ENCODE data around the gene CAPG. TPM values are rescaled to one million over a fixed set of nuclear protein-coding genes. Genes with fewer than 3 reads are reported as not detected.

The CAPG gene
- total RNA-seq, 5 donors from 2014 or later (not counting 1 experiment from before 2014, with no cell fraction given): 30.1 to 71.7 (median 41.2) TPM

DNA sequence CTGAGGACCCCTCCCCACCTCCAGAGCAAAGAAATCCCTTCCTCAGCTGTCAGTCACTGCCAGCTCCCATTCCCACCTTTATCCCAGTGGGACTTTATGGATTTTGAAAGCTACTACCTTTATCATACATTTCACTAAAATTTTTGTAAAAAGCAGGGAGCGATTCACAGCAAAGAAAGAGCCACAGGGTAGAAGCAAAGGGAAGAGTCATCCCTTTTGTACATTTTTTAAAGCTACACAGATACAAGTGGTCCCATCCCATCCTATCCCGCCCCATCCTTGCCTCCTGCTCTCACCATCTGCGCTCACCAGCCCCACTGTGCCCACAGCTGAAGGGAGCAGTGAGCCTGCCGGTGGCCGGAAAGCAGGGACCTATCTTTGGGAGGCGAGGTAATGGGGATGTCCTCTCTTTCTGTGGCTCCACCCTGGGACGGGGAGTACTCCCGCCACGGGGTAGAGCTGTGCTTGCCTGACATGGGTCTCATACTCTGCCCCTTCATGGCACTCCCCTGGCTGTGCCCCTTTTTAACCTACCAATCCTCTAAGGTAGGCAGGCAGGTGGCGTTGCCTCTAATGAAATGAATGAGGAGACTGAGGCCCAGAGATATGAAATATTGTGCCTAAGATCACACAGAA lies 21.5 kb upstream of the CAPG start:
- Mint-ChIP-seq H3K4me1 (peaks cover 2 to 10% (median 2%) of the 10 kb centered on the region in 3 donors), H3K36me3 (no peaks in the 10 kb centered on the region), H3K9me3 (no peaks in the 10 kb centered on the region), H3K27ac (no peak overlapping the region), H3K4me3 (no peak overlapping the region), H3K27me3 (no peaks in the 10 kb centered on the region)
- ATAC-seq (replicated peaks in 1 of 4) (no peak), DNase-seq (no peak)
- H3K9me3 ChIP-seq: no peaks in the 10 kb centered on the region
- no peak overlapping the region for H3K27ac ChIP-seq (ENCODE audit: low read length)
- peaks cover 0 to 6% of the 10 kb centered on the region in 2 experiments for H3K4me1 ChIP-seq (ENCODE audit: control insufficient read depth in 1 of 2, extremely low read depth in 1 of 2, insufficient read depth in 2 of 2, low read length in 2 of 2)
- H3K36me3 ChIP-seq (ENCODE audit: control insufficient read depth in 2 of 2, extremely low read depth in 1 of 2, insufficient read depth in 1 of 2, low read length in 1 of 2): no peaks in the 10 kb centered on the region
- 87% methylated on average over 4 of the region's 10 CpGs for WGBS (ENCODE audit: insufficient coverage)
- H3K4me3 ChIP-seq (ENCODE audit: control insufficient read depth in 1 of 2, extremely low read depth in 1 of 2, low read length in 1 of 2): no peak overlapping the region
- POLR2A ChIA-PET: no interaction called here
- peaks cover 0 to 3% of the 10 kb centered on the region in 2 experiments for H3K27me3 ChIP-seq (replicated peaks in 1 of 2; ENCODE audit: control insufficient read depth in 2 of 2, extremely low read depth in 1 of 2, insufficient read depth in 2 of 2, low read length in 1 of 2)
- CTCF ChIA-PET: no interaction called here

- H3K4me3 Mint-ChIP-seq: no peak overlapping the region
- Histone ChIP-seq H3K27me3 (replicated peaks in 1 of 2; ENCODE audit: control insufficient read depth in 2 of 2, extremely low read depth in 1 of 2, insufficient read depth in 2 of 2, low read length in 1 of 2) (peaks cover 0 to 3% of the 10 kb centered on the region in 2 experiments), H3K4me3 (ENCODE audit: control insufficient read depth in 1 of 2, extremely low read depth in 1 of 2, low read length in 1 of 2) (no peak overlapping the region), H3K27ac (ENCODE audit: low read length) (no peak overlapping the region), H3K4me1 (ENCODE audit: control insufficient read depth in 1 of 2, extremely low read depth in 1 of 2, insufficient read depth in 2 of 2, low read length in 2 of 2) (peaks cover 0 to 2% of the 10 kb centered on the region in 2 experiments), H3K9me3 (no peaks in the 10 kb centered on the region), H3K36me3 (ENCODE audit: control insufficient read depth in 2 of 2, extremely low read depth in 1 of 2, insufficient read depth in 1 of 2, low read length in 1 of 2) (no peaks in the 10 kb centered on the region)
- H3K27me3 Mint-ChIP-seq: no peaks in the 10 kb centered on the region
- H3K9me3 Mint-ChIP-seq: no peaks in the 10 kb centered on the region
- no peaks in the 10 kb centered on the region for H3K36me3 Mint-ChIP-seq
- ChIA-PET POLR2A (no interaction called here), CTCF (no interaction called here)
- peaks cover under 1 to 7% (median 2%) of the 10 kb centered on the region in 3 donors for H3K4me1 Mint-ChIP-seq
- ATAC-seq (replicated peaks in 1 of 4) (no peak), DNase-seq (no peak)
- no peak overlapping the region for H3K27ac Mint-ChIP-seq
- 87% methylated on average over 3 of the region's 16 CpGs for WGBS (ENCODE audit: insufficient coverage)
Observed at GRCh38 chr2:85430752-85431569, 20.8 kb upstream of the CAPG start.

- ChIA-PET CTCF (no interaction called here), POLR2A (interaction anchor here (0.5 to 0.8 kb wide), 2 partner anchors 11 to 59 kb away, joined by 3 to 4 read pairs; no protein-coding TSS in a partner anchor)
Observed at GRCh38 chr2:85429924-85430289, 19.7 kb upstream of the CAPG start.

DNA sequence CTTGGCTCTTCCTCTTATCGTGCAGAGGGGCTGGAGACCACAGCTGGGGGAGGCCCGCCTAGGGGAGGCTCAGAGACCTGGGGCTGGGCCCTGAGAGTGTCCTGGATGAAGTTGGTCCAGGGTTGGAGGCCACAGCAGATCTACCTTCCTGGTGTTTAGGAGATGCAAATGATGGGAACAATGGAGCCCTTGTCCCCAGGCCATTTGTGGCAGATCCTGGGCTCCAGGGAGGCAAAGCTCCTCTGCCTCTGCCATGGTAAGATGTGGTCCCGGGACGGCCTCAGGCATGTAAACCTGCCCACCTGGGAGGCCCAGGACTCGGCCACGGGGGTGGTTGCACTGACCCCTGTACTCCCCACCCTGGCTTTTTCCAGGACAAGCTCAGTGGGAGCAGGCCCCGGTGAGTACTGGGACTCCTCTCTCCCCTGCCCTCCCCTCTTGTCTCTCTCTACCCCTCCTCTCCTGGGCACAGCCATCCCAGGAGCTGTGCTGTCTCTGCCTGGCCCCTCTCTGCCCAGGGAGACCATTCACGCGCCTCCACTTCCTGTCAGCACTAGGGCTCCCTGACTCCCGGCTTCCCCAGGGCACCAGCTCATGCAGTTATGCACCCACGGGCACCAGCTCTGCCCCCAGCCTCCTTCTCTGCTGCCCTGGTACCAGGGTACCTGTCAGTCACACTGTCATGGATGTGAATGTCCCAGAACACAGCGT lies 19.2 kb upstream of the CAPG start:
- Mint-ChIP-seq H3K27ac (no peak overlapping the region), H3K4me1 (peaks cover 0 to 5% (median 2%) of the 10 kb centered on the region in 3 donors), H3K9me3 (no peaks in the 10 kb centered on the region), H3K27me3 (no peaks in the 10 kb centered on the region), H3K36me3 (no peaks in the 10 kb centered on the region), H3K4me3 (no peak overlapping the region)
- Histone ChIP-seq H3K27ac (ENCODE audit: low read length) (no peak overlapping the region), H3K4me1 (ENCODE audit: control insufficient read depth in 1 of 2, extremely low read depth in 1 of 2, insufficient read depth in 2 of 2, low read length in 2 of 2) (peaks cover 0 to 2% of the 10 kb centered on the region in 2 experiments), H3K27me3 (replicated peaks in 1 of 2; ENCODE audit: control insufficient read depth in 2 of 2, extremely low read depth in 1 of 2, insufficient read depth in 2 of 2, low read length in 1 of 2) (peaks cover 0 to 3% of the 10 kb centered on the region in 2 experiments), H3K9me3 (no peaks in the 10 kb centered on the region), H3K4me3 (ENCODE audit: control insufficient read depth in 1 of 2, extremely low read depth in 1 of 2, low read length in 1 of 2) (no peak overlapping the region), H3K36me3 (ENCODE audit: control insufficient read depth in 2 of 2, extremely low read depth in 1 of 2, insufficient read depth in 1 of 2, low read length in 1 of 2) (no peaks in the 10 kb centered on the region)
- ChIA-PET CTCF (interaction anchor here (0.5 to 1.0 kb wide), 2 partner anchors 10 to 144 kb away, joined by 3 read pairs; no protein-coding TSS in a partner anchor), POLR2A (interaction anchor here (0.5 to 0.8 kb wide), 2 partner anchors 12 to 60 kb away, joined by 3 to 4 read pairs; no protein-coding TSS in a partner anchor)
- ATAC-seq (replicated peaks in 1 of 4) (no peak), DNase-seq (no peak)
- 75% methylated on average over 11 of the region's 12 CpGs for WGBS (ENCODE audit: insufficient coverage)

More at GRCh38 chr2:85429924-85430289, 19.7 kb upstream of the CAPG start:
- Histone ChIP-seq H3K9me3 (no peaks in the 10 kb centered on the region), H3K27ac (ENCODE audit: low read length) (no peak overlapping the region), H3K36me3 (ENCODE audit: control insufficient read depth in 2 of 2, extremely low read depth in 1 of 2, insufficient read depth in 1 of 2, low read length in 1 of 2) (no peaks in the 10 kb centered on the region), H3K4me3 (ENCODE audit: control insufficient read depth in 1 of 2, extremely low read depth in 1 of 2, low read length in 1 of 2) (no peak overlapping the region), H3K27me3 (replicated peaks in 1 of 2; ENCODE audit: control insufficient read depth in 2 of 2, extremely low read depth in 1 of 2, insufficient read depth in 2 of 2, low read length in 1 of 2) (peaks cover 0 to 3% of the 10 kb centered on the region in 2 experiments), H3K4me1 (ENCODE audit: control insufficient read depth in 1 of 2, extremely low read depth in 1 of 2, insufficient read depth in 2 of 2, low read length in 2 of 2) (peaks cover 0 to 2% of the 10 kb centered on the region in 2 experiments)
- Mint-ChIP-seq H3K4me1 (peaks cover 0 to 5% (median 2%) of the 10 kb centered on the region in 3 donors), H3K36me3 (no peaks in the 10 kb centered on the region), H3K27ac (no peak overlapping the region), H3K4me3 (no peak overlapping the region), H3K27me3 (no peaks in the 10 kb centered on the region), H3K9me3 (no peaks in the 10 kb centered on the region)
- DNase-seq (no peak), ATAC-seq (replicated peaks in 1 of 4) (no peak)
- WGBS (ENCODE audit: insufficient coverage): no CpG with 5 or more reads among the region's 2 CpGs

GRCh38 chr2:85428343-85428881 lies 18.2 kb upstream of the CAPG start:
- Mint-ChIP-seq H3K27ac (no peak overlapping the region), H3K9me3 (no peaks in the 10 kb centered on the region), H3K4me3 (no peak overlapping the region), H3K27me3 (no peaks in the 10 kb centered on the region), H3K36me3 (no peaks in the 10 kb centered on the region), H3K4me1 (peaks cover 0 to 5% (median 2%) of the 10 kb centered on the region in 3 donors)
- peaks cover 0 to 2% of the 10 kb centered on the region in 2 experiments for H3K4me1 ChIP-seq (ENCODE audit: control insufficient read depth in 1 of 2, extremely low read depth in 1 of 2, insufficient read depth in 2 of 2, low read length in 2 of 2)
- ChIA-PET POLR2A (interaction anchor here in 1 of 2 donors (0.6 kb wide), 1 partner anchor 9 kb away, joined by 4 read pairs; no protein-coding TSS in a partner anchor), CTCF (interaction anchor here (0.5 to 1.0 kb wide), 4 partner anchors 9 to 215 kb away, joined by 3 to 4 read pairs (median 3); no protein-coding TSS in a partner anchor)
- ATAC-seq (replicated peaks in 1 of 4) (no peak), DNase-seq (no peak)
- H3K9me3 ChIP-seq: no peaks in the 10 kb centered on the region
- no peaks in the 10 kb centered on the region for H3K36me3 ChIP-seq (ENCODE audit: control insufficient read depth in 2 of 2, extremely low read depth in 1 of 2, insufficient read depth in 1 of 2, low read length in 1 of 2)
- no peak overlapping the region for H3K27ac ChIP-seq (ENCODE audit: low read length)
- no peak overlapping the region for H3K4me3 ChIP-seq (ENCODE audit: control insufficient read depth in 1 of 2, extremely low read depth in 1 of 2, low read length in 1 of 2)
- peaks cover 0 to 3% of the 10 kb centered on the region in 2 experiments for H3K27me3 ChIP-seq (replicated peaks in 1 of 2; ENCODE audit: control insufficient read depth in 2 of 2, extremely low read depth in 1 of 2, insufficient read depth in 2 of 2, low read length in 1 of 2)
- WGBS (ENCODE audit: insufficient coverage): 76% methylated on average over 4 of the region's 7 CpGs
